Measurements from ENCODE around the gene RALGAPA2.

DNA sequence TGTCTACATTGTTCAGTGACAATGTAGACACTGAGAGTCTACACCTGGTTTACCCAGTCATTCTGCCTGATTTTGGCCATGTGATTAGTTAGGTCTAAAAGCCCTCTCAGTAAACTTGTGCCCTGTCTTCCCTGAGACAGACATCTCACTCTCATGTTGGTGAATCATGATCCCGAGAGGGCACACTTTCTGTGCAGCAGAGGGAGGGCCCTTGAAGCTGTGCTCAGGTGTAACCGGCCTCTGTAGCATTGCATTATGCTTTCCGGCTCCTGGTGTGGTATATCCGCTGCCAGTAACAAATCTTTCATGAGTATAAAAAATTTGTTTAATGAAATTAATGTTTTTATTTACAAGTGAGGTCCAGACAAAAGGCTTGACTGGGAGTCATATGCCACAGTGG is 85.0 kb downstream of the RALGAPA2 start:
- TF ChIP-seq, protein P1, sequence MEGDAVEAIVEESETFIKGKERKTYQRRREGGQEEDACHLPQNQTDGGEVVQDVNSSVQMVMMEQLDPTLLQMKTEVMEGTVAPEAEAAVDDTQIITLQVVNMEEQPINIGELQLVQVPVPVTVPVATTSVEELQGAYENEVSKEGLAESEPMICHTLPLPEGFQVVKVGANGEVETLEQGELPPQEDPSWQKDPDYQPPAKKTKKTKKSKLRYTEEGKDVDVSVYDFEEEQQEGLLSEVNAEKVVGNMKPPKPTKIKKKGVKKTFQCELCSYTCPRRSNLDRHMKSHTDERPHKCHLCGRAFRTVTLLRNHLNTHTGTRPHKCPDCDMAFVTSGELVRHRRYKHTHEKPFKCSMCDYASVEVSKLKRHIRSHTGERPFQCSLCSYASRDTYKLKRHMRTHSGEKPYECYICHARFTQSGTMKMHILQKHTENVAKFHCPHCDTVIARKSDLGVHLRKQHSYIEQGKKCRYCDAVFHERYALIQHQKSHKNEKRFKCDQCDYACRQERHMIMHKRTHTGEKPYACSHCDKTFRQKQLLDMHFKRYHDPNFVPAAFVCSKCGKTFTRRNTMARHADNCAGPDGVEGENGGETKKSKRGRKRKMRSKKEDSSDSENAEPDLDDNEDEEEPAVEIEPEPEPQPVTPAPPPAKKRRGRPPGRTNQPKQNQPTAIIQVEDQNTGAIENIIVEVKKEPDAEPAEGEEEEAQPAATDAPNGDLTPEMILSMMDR (conservative IDR thresholded peaks at IDR 0.05 in 1 of 2, IDR thresholded peaks at IDR 0.05 in 1 of 2; ENCODE audit: low read depth in 1 of 2, low read length in 2 of 2), result no peak
- TF ChIP-seq EZH2 (IDR thresholded peaks at IDR 0.05; ENCODE audit: low read length, missing control alignments), result no peak
